GM21737 (cell line): ENCODE measurements around the gene C16orf95.

Experiments
- ATAC-seq: cut with Tn5 transposase; IDR thresholded peaks from one replicate; pipeline ENCODE4 v1.9.1; 2021; ENCODE audit warnings: mild to moderate bottlenecking, moderate library complexity; ENCODE audit not compliant: unreplicated experiment

The C16orf95 gene

DNA sequence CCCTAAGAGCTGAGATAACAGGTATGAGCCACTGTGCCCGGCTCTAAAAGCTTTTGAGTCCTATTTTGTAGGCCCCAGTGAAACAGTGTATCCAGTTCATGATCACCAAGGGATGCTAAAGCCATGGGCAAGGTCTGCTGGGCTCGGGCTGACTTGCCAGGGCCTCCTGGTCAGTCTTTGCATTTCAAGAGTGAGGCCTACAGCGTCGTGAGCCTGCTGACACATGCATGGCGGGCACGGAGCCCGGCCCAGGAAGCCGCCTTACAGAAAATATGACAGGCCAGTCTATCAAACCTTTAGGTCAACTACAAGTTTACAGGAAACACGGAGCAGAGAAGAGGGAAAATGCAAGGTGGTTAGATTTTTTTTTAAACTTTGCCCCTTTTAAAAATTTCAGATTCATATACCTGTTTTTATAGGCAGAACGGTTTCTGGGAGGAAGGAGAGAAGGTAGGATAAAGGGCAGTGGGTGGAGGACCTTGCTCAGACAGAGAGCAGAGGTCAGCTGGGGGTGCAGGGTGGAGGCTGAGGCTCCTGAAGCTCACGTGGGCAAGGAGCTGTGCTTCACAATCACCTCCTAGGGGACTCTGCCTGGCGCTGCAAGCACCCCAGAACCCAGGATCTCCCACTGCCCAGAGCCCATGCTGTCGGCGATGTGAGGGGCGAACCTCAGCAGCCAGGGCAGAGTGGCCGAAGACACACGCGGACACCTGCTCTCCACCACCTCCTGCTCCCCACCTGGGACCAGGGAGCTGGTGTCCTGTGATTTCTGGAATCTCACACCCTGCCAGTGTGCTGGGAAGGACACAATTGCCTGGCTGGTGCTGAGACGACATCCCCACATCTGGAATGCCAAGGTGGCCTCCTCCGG is 21.3 kb downstream of the C16orf95 start:
- no peak for ATAC-seq

- ATAC-seq: no peak
Observed at GRCh38 chr16:87295259-87295658, 21.9 kb downstream of the C16orf95 start.

GRCh38 chr16:87293990-87294389 is 23.2 kb downstream of the C16orf95 start:
- ATAC-seq: no peak

- no peak for ATAC-seq
Observed at GRCh38 chr16:87291944-87292343, 25.2 kb downstream of the C16orf95 start.

DNA sequence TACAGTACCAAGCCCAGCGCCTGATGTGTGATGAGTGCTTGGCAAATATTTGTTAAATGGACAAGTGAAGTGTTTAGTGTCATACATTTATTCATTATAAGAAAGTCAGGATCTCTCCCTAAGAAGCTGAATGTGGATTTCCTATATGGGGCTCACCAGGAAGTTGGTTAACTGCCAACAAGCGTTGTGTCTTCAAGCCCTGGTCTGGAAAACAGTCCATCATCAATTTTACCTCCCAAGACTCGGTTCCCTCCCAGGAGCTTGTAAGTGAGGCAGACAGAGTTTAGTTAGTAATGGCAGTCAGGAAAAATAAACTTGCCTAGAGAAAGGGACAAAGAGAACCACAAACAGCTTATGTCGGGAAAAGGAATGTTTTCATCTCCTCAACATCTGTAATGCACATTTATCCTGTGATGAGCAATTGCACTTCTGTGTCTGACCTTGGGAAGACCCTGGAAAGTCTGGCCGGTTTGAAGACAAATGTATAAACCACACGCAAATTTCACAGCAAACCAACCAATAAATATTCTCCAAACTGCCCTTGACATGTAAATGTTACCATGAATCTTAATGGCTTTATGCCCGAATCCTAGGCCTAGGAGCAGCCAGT is 28.3 kb downstream of the C16orf95 start:
- ATAC-seq: no peak

DNA sequence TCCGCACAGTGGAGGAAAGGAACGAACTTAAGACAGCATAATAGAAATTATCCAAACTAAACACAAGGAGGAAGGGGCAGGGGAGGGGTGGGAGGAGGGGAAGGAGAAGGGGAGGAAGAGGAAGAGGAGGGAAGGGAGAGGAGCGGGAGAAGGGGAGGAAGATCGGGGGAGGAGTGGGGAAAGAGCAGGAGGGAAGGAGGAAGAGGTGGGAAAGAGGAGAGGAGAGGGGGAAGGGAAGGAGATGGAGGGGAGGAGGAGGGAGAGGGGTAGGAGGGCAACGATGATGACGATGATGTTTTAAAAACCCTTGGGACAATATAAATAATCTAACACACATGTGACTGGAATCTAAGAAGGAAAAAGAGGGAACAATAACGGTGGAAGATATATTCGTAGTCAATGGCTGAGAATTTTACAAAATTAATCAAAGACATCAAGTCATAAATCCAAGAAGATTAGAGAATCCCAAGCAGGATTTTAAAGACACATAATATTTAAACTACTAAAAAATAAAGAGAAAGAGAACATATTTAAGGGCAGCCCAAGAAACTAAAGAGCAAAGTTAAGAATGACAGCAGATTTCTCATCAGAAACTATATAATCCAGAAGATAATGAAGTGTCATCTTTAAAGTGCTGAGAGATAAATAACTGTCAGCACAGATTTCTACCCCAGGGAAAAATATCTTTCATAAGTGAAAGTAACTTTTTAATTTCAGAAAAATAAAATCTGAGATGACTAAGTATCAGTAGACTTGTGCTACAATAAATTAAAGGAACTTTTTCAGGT is 30.2 kb downstream of the C16orf95 start:
- ATAC-seq: no peak

DNA sequence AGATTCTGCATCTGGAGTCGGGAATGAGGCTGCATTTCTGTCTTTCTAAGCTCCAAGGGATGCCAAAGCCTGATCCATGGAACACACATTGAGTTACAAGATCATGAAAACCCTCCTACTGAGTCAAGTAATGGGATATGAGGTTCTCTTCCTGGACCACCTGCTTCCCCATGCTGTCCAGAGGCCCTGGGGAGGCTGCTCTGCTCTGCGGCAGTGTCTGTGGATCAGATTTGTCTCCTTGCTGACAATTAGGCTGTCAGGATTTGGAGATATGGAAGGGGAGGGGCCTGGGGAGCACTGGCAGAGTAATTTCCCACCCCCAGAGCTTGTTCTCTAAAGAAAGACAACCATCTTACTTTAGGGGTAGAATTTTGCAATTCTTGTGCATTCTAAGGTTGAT is 33.0 kb downstream of the C16orf95 start:
- no peak for ATAC-seq

- no peak for ATAC-seq
Observed at GRCh38 chr16:87279094-87279658, 38.0 kb downstream of the C16orf95 start.

DNA sequence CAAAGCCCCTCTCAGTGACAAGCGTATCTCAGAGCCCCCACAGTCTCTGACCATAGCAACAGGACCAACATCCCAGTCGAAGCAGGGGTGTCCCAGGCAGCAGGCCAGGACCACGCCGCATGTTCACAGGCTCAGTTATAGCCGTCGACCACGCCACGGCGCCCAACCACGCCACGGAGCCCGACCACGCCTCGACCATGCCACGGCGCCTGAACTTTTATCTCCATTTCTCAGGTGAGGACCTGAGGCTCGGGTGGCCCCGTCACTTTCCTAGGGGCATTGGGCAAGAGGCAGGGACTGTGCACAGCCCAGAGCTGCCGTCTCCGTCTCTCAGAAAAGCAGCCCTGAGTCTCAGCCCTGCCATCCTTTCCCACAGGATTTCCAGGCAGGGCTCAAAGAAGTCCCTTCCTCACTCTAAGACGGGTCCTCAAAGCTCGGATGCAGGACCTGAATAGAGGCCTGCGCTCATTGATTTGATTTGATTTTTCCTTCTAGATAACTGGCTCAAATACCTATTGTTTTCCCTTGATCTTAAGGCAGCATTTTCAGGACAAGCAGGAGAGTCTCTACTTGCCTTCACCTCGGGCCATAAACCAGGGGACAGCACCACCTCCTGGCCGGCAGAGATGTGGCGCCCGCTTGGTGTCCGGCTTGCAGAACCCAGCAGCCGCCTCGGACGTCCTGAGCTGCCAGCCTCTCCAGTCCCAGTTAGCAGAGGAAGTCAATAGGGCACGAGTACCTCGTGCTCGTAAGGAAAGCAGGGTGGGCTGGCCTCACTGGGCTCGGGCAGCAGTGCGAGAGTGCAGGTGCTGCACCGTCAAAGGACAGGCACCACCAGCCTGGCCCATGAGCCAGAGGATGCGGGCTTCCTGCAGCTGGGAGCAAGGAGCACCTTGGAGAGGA is 38.8 kb downstream of the C16orf95 start:
- ATAC-seq: no peak

- no peak for ATAC-seq
Observed at GRCh38 chr16:87276924-87277323, 40.3 kb downstream of the C16orf95 start.

- no peak for ATAC-seq
Observed at GRCh38 chr16:87276091-87276701, 41.0 kb downstream of the C16orf95 start.

DNA sequence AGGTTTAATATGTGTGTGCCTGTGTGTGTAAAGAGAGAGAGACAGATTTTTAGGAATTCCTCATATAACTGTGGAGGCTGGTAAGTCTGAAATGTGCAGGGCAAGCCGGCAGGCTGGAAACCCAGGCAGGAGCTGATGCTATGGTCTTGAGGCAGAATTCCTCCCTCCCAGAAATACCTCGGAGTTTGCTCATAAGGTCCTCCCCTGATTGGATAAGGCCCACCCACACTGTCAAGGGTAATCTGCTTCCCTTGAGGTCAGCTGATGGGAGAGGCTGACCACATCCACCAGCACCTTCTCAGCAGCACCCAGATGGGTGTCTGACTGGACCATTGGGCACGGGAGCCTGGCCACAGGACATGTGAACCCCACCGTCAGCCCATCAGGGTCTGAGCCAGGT is 42.4 kb downstream of the C16orf95 start:
- no peak for ATAC-seq

GRCh38 chr16:87273471-87274030 is 43.6 kb downstream of the C16orf95 start:
- no peak for ATAC-seq

DNA sequence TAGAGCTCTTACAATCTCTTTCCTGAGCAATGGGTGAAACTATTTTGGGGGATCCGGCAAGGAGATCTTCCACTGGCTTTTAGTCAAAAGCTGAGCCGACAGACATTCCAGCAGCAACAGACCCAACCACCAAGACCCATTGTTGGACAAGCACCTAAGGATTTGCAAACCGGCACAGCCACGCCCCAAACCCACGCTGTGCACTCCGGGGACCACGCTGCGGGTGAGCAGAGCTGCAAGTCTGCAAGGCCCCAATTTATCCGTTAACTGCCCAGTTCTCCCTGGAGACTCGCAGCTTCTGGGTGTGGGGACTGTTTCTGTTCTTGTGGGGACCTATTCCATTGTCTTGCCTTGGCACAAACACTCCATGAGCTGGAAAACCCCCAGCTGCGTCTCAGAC is 45.9 kb downstream of the C16orf95 start:
- no peak for ATAC-seq

DNA sequence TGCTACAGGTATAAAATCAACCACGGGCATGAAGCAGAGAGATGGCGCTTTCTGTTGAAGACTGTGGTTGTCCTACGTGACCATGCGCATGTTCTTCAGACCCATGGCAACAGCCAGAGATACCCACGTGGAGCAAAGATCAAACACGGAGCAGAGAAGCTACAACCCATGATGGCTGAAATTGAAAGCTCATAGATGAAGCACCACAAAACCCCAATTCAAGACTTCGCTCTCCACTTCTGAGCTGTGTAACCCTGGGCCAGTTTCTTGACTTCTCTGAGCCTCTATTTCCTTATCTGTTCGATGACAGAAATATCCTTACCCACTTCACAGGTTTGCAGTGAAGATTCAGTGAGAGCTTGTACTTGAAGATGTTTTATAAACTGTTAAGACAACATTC is 49.6 kb downstream of the C16orf95 start:
- no peak for ATAC-seq

DNA sequence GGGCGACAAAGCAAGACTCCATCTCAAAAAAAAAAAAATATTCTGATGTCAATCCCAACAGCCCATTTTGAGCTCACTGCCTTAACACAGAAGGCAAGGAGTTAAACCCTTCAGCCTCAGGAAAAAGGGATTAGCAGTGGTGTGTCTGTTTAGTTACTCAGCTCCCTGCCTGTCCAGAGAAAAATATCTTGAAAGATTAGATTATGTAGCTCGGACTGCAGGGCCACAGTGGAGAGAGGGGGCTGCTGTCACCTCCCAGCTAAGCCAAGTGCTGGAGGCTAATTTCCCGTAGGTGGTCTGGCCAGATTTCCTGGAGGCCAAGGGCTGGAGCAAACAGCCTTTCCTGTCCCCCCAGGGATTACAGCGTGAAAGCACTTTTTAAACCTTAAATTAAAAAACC is 50.3 kb downstream of the C16orf95 start:
- ATAC-seq: no peak

GRCh38 chr16:87265261-87265660 is 51.9 kb downstream of the C16orf95 start:
- no peak for ATAC-seq

DNA sequence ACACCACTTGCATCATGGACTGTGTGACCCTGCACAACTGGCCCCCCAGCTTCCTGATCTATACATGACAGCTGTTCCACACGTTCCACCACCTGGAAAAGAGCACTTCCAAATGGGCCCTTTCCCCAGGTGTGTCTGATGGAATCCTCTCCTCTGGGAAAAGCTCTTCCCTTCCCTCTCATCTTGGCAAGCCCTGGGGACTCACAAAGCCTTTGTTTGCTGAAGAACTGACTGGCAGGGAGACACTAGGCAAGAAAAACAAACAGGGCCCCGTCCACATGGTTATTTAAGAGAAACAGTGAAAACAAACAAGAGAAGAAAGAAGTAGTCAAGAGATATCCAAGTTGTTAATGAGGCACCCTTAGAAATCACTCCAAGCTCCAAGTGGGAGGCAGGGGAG is 52.6 kb downstream of the C16orf95 start:
- ATAC-seq: no peak

DNA sequence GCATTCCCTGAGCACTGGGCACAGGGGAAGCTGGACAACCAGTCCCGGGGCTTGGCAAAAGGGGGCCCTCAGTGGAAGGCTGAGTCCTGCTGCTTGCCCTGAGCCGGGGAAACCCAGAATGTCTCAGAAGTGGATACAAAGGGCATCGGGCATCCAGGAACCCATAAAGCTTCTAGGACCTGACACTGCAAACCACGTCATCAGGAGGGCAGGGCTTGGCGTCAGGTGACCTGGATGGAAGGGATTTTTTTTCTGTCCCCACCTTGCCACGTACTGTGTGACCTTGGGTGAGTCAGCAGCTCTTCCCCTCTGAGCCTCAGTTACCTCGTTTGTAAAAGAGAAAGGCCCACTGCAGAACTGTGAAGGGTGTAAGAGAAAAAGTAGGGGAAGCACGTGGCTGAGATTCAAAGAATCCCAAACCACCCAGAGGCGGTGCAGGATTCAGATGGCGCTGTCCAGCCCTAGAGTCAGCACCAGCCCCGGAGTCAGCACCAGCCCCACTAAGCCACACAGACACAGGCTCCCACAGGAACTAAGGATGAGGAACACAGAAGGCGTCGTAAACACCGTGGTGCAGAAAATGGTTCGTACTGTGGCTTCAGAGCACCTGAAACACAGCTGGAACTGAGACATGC is 53.7 kb downstream of the C16orf95 start:
- ATAC-seq: no peak
